ENCODE data around the gene BAK1. TPM values are rescaled to one million over a fixed set of nuclear protein-coding genes. Genes with fewer than 3 reads are reported as not detected.

The BAK1 gene
- total RNA-seq, 1 experiment from 2014 or later: 40.0 TPM

GRCh38 chr6:33540768-33541167 is 39.3 kb downstream of the BAK1 start:
- no peak overlapping the region for H3K14ac ChIP-seq (ENCODE audit: insufficient read depth, low read length)
- H2BK12ac ChIP-seq (ENCODE audit: insufficient read length, low read depth, low read length): no peak overlapping the region
- H3K23me2 ChIP-seq (ENCODE audit: insufficient read length, low read depth, low read length, poor library complexity, severe bottlenecking): no peaks in the 10 kb centered on the region
- Mint-ChIP-seq H3K4me1 (no peaks in the 10 kb centered on the region), H3K4me3 (no peak overlapping the region), H3K27ac (no peak overlapping the region), H3K9me3 (no peaks in the 10 kb centered on the region), H3K36me3 (ENCODE audit: insufficient read depth in 1 of 3, low read depth in 3 of 3) (no peaks in the 10 kb centered on the region), H3K27me3 (ENCODE audit: low read depth) (peaks cover 3% of the 10 kb centered on the region)
- no CpG with 5 or more reads among the region's 1 CpG for WGBS (ENCODE audit: extremely low coverage, insufficient read length, low lambda C conversion rate)
- H3K4me2 ChIP-seq (ENCODE audit: insufficient read depth, insufficient read length, low read length): no peak overlapping the region
- no peak overlapping the region for H3K9ac ChIP-seq (ENCODE audit: extremely low read depth, insufficient read length, low read length)
- H3K79me1 ChIP-seq (ENCODE audit: insufficient read depth, low read depth, low read length, poor library complexity, severe bottlenecking): no peaks in the 10 kb centered on the region
- H3K18ac ChIP-seq (ENCODE audit: insufficient read length, low read depth, low read length): no peak overlapping the region
- no peak overlapping the region for H4K5ac ChIP-seq (ENCODE audit: insufficient read length, low read depth, low read length)
- H4K20me1 ChIP-seq (ENCODE audit: control insufficient read depth, insufficient read depth, insufficient read length): no peaks in the 10 kb centered on the region
- no peak overlapping the region for H3K4ac ChIP-seq (ENCODE audit: low read depth, low read length)
- DNase-seq: no peak
- no peaks in the 10 kb centered on the region for H3K27me3 ChIP-seq (ENCODE audit: insufficient read depth, low read length)
- no peak overlapping the region for H4K8ac ChIP-seq (replicated peaks; ENCODE audit: insufficient read length, low read depth, low read length)
- no peak overlapping the region for H2BK5ac ChIP-seq (ENCODE audit: insufficient read length, low read length)
- no peaks in the 10 kb centered on the region for H3K9me3 ChIP-seq (ENCODE audit: control insufficient read depth, low read depth, low read length)
- H3K4me1 ChIP-seq (ENCODE audit: insufficient read depth, low read length): no peaks in the 10 kb centered on the region
- no peak overlapping the region for H2AK5ac ChIP-seq (ENCODE audit: insufficient read length, low read length)
- no peak overlapping the region for H2BK15ac ChIP-seq (ENCODE audit: low read depth, low read length)
- no peak overlapping the region for H4K91ac ChIP-seq (ENCODE audit: insufficient read length, low read depth, low read length)
- H3K79me2 ChIP-seq (ENCODE audit: insufficient read depth, low read length): no peaks in the 10 kb centered on the region
- no peak overlapping the region for H2BK120ac ChIP-seq (ENCODE audit: low read depth, low read length, poor library complexity, severe bottlenecking)
- H3K56ac ChIP-seq (ENCODE audit: insufficient read length, low read depth, low read length): no peak overlapping the region
- H2BK20ac ChIP-seq (ENCODE audit: low read depth, low read length, poor library complexity, severe bottlenecking): no peak overlapping the region
- no peak overlapping the region for H2AFZ ChIP-seq (ENCODE audit: low read length)
- no peak overlapping the region for H3K27ac ChIP-seq (ENCODE audit: insufficient read length, low read depth, low read length)
- no peak overlapping the region for H3K23ac ChIP-seq (ENCODE audit: insufficient read length, low read depth, low read length)
- TF ChIP-seq CTCF (conservative IDR thresholded peaks at IDR 0.05): no peak
- H3T11ph ChIP-seq (ENCODE audit: low read length): no peak overlapping the region
